HL-60 (cell line): ENCODE data around the gene PCCA.

ENCODE experiments used
- POLR2AphosphoS5 ChIP-seq: IDR thresholded peaks from 2 replicates; pipeline ENCODE4 v1.6.1; 2012; ENCODE audit warnings: low read depth
- REST ChIP-seq: IDR thresholded peaks from 2 replicates; pipeline ENCODE4 v1.6.1; 2012; ENCODE audit warnings: low read depth; ENCODE audit not compliant: insufficient replicate concordance
- TF ChIP-seq, protein P1 (sequence below): IDR thresholded peaks from one replicate; pipeline ENCODE4 v1.5.1; 2011; ENCODE audit warnings: low read length, control low read depth, inconsistent platforms; ENCODE audit not compliant: insufficient read depth

DNA sequence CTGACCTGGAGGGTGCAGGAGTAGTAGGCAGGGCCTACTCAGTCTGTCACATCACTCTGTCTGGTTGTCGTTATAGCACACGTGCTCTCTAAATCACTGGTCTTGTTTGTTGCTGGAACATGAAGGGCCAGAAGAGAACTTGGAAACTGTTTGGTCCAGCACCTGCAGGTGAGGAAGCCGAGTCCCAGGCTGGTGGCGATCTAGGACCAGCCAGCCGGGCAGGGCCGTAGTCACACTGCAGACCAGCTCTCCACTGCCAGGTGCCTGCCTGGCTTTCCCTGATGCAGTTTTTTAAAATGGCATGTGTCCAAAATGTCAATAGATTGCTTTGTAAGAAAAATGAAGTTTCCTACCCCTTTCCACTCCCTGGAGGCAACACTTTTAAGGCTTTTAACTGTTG is 446.0 kb downstream of the PCCA start:
- TF ChIP-seq, protein P1, sequence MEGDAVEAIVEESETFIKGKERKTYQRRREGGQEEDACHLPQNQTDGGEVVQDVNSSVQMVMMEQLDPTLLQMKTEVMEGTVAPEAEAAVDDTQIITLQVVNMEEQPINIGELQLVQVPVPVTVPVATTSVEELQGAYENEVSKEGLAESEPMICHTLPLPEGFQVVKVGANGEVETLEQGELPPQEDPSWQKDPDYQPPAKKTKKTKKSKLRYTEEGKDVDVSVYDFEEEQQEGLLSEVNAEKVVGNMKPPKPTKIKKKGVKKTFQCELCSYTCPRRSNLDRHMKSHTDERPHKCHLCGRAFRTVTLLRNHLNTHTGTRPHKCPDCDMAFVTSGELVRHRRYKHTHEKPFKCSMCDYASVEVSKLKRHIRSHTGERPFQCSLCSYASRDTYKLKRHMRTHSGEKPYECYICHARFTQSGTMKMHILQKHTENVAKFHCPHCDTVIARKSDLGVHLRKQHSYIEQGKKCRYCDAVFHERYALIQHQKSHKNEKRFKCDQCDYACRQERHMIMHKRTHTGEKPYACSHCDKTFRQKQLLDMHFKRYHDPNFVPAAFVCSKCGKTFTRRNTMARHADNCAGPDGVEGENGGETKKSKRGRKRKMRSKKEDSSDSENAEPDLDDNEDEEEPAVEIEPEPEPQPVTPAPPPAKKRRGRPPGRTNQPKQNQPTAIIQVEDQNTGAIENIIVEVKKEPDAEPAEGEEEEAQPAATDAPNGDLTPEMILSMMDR = no peak
- TF ChIP-seq REST (no peak), POLR2AphosphoS5 (no peak)
